Fibroblast of pulmonary artery (primary cell): ENCODE data around the gene ATG16L2.

Experiments used
- DNase-seq: peaks from one replicate; pipeline ENCODE4 v3.0.0-alpha.2; 2010; ENCODE audit warnings: low read depth
- H3K4me3 ChIP-seq: replicated peaks from 2 replicates; pipeline ENCODE4 v1.5.1; 2011; ENCODE audit warnings: low read depth, mild to moderate bottlenecking, control low read depth, low read length, moderate library complexity
- CTCF ChIP-seq: IDR thresholded peaks from 2 replicates; pipeline ENCODE4 v1.5.1; 2011; ENCODE audit warnings: mild to moderate bottlenecking, control low read depth, low read length, inconsistent platforms; ENCODE audit errors: missing control alignments

Gene ATG16L2

GRCh38 chr11:72838691-72839305, 24.6 kb downstream of the ATG16L2 start:
- no peak for TF ChIP-seq CTCF
- H3K4me3 ChIP-seq, result no peak overlapping the region
- peak; percentile 37 for DNase-seq

GRCh38 chr11:72840780-72841179, 26.6 kb downstream of the ATG16L2 start:
- no peak for TF ChIP-seq CTCF
- H3K4me3 ChIP-seq, result no peak overlapping the region
- peak; percentile 90 for DNase-seq

GRCh38 chr11:72841397-72841796, 27.2 kb downstream of the ATG16L2 start:
- TF ChIP-seq CTCF, result no peak
- DNase-seq, result no peak
- no peak overlapping the region for H3K4me3 ChIP-seq

GRCh38 chr11:72842126-72842525, 27.9 kb downstream of the ATG16L2 start:
- no peak overlapping the region for H3K4me3 ChIP-seq
- TF ChIP-seq CTCF, result no peak
- DNase-seq, result no peak

- no peak for TF ChIP-seq CTCF
- no peak for DNase-seq
- H3K4me3 ChIP-seq, result no peak overlapping the region
Observed at GRCh38 chr11:72842653-72843330, 28.6 kb downstream of the ATG16L2 start.

- peak; percentile 50 for DNase-seq
- no peak overlapping the region for H3K4me3 ChIP-seq
- no peak for TF ChIP-seq CTCF
Observed at GRCh38 chr11:72844356-72844755, 30.1 kb downstream of the ATG16L2 start.
